HT-29 (cell line): ENCODE measurements around the gene PLOD2. TPM values are rescaled to one million over a fixed set of nuclear protein-coding genes. Genes with fewer than 3 reads are reported as not detected.

Source experiments
- DNase-seq: peaks from one replicate; pipeline ENCODE4 v3.0.0-alpha.2; 2015; ENCODE audit warnings: low spot score
- total RNA-seq: library from RNA; depleted of rRNA; stranded (reverse); fragments of >200 nt; shearing (Covaris generic); gene quantifications from 2 replicates; pipeline ENCODE4 v1.2.3, GENCODE V29; 2014; rRNA removed

Gene PLOD2
- total RNA-seq, 1 experiment from 2014 or later: 9.9 TPM

- no peak for DNase-seq
These were observed 113.5 kb downstream of the PLOD2 start for GRCh38 chr3:146047485-146047884.

GRCh38 chr3:146044046-146044445, 116.9 kb downstream of the PLOD2 start:
- DNase-seq: no peak

DNA sequence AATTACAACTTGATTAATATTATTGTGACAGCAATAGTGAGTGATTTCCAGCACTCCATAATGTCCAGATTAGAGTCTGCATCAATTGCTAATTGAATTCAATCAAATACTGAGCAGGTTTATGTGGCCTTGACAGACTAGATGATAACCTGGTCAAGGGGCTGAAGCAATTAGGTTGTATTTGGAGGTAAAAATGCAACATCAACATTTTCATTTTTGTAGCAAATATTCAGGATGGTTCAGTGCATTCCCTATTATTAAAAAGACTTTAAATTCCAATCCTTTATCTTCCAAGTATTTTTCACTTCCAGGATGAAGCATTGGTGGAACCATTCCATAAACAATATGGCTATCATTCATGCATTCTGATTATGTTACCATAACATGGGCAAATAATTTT, 120.4 kb downstream of the PLOD2 start:
- no peak for DNase-seq

DNA sequence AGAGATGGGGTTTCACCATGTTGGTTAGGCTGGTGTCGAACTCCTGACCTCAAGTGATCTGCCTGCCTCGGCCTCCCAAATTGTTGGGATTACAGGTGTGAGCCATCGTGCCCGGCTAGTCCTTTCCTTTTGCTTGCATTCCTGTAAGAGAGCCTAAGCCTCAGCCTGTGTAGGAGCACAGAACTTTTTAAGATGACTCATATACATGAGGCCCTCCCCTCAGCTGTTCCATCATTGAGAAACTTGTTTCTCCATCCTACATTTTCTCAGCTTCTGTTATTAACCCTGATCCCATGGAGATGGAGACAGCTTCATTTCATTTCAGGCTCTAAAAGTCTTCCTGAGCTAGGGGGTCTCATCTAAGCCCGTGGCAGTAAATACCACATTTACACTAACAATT, 123.3 kb downstream of the PLOD2 start:
- DNase-seq: no peak

GRCh38 chr3:146036281-146036680, 124.7 kb downstream of the PLOD2 start:
- DNase-seq: no peak

DNA sequence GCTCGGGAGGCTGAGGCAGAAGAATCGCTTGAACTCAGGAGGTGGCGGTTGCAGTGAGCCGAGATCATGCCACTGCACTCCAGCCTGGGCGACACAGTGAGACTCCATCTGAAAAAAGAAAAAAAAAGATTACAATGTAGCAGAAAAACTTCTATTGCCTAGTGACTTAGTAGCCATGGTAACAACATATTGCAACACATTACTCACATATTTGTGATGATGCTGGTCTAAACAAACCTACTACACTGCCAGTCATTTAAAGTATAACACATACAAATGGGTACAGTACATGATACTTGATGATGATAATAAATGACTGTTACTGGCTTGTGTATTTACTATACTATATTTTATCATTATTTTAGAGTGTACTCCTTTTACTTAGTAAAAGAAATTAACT, 125.6 kb downstream of the PLOD2 start:
- DNase-seq: no peak

DNA sequence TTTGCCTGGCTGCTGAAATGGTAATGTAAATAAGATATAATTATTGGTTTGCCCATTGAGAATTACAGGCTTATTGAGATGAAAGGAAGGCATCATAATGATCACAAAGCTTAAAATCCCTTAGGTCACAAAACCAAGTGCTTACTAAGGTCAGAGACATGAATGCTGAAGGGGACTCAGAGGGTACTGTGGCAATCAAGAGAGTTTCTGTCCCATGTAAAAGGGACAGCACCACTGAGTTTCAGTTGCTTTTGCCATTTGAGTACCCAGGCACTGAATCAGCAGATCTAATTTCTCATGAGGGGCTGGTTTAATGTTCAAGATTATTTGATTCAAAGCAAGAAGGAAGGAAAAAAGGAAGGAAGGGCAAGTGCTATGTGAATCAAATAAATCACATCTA, 127.0 kb downstream of the PLOD2 start:
- no peak for DNase-seq

DNA sequence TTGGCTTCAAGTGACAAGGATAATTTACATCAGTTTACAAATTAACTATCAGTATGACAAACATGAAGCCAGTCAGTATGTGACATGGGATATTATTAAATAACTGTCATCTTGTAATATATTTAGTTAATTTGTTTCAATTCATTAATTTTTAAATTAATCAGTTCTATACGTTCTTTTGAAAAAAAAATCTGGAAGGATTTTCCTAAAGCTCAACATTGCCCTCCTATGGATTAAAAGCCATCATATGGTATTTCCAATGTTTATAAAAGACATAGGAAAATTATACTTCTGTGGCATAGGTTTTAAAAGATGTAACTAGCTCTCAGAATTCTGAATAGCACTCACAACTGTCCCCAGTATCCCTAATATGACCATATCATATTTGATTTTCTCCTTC, 134.4 kb downstream of the PLOD2 start:
- DNase-seq: peak; percentile 14

GRCh38 chr3:146024260-146024659, 136.7 kb downstream of the PLOD2 start:
- DNase-seq: no peak

DNA sequence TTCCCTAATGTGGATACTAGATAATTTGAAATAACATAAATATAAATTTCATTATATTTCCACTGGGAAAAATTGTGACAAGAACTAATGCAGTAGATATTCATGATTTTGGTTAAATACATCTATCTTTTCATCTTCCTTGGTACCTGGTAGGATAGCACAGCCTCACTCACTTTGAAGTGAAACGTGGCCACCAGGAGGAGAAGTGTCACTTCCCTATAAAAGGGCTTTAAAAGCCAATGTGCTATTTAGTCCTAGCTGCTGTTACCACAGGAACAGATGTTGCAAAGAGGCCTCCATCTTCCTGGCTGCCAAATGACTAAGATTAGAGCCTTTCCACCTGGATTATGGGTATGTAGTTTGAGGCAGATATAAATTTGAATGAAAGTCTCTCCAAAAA, 140.0 kb downstream of the PLOD2 start:
- DNase-seq: peak; percentile 14

DNA sequence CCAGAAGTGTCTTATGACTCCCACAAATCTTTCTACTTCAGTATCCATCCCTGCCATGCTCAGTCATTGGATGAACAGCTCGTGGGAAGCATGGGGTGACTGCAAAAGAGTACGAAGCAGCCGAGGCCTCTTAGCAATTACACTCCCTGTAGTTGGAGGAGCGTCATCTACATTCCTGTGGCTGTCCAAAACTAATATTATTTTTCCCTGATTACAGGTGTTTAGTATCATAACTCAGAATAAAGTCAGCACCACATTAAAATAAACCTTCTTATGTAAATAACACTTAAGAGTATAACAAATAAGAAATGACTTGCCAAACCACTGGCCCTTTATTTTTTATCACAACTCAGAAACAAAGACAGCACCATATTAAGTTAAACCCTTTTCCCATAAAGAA, 141.5 kb downstream of the PLOD2 start:
- no peak for DNase-seq

Other genes starting within 250 kb of the PLOD2 start
- 0.97 and 2.2 TPM in 2 replicates for gene PLSCR4, start 89.9 kb upstream of the PLOD2 start, total RNA-seq